Stomach (tissue), 19 donors: ENCODE data around the gene TPBG. TPM values are rescaled to one million over a fixed set of nuclear protein-coding genes. Genes with fewer than 3 reads are reported as not detected.

Experiments
- DNase-seq, 2 donors: peaks; one replicate each; pipeline versions ENCODE4 v3.0.0 to v3.0.0-alpha.2; 2013 to 2019
- H3K27ac ChIP-seq, 5 donors: fragments of 200-600 bp in 4 of 5; sonication (generic) in 4 of 5; one replicate each; pipeline ENCODE4 v1.5.1; 2013 to 2019; ENCODE audit warnings: mild to moderate bottlenecking in 1 of 5, moderate library complexity in 1 of 5
- H3K27me3 ChIP-seq, 3 donors: fragments of 200-600 bp; sonication (generic); one replicate each; pipeline ENCODE4 v1.5.1; 2017 to 2019; ENCODE audit warnings: mixed run types in 1 of 3
- H3K36me3 ChIP-seq, 4 donors: fragments of 200-600 bp; sonication (generic); 1 replicate in 3 of 4; 2 replicates in 1 of 4; pipeline ENCODE4 v1.5.1; 2016 to 2019
- H3K4me1 ChIP-seq, 4 donors: fragments of 200-600 bp; sonication (generic); one replicate each; pipeline ENCODE4 v1.5.1; 2016 to 2019
- H3K4me3 ChIP-seq, 4 donors: fragments of 200-600 bp; sonication (generic) in 3 of 4; one replicate each; pipeline ENCODE4 v1.5.1; 2016 to 2019; ENCODE audit warnings: mild to moderate bottlenecking in 1 of 4
- H3K9me3 ChIP-seq, 4 donors: fragments of 200-600 bp; sonication (generic); one replicate each; pipeline ENCODE4 v1.5.1; 2016 to 2019
- CTCF ChIP-seq, 7 experiments: fragments of 450-650 bp in 4 of 7; fragments of 200-600 bp in 3 of 7; sonication (generic) in 3 of 7; IDR thresholded peaks; one replicate each; pipeline ENCODE4 v1.5.1; 2016 to 2019; ENCODE audit warnings: antibody characterized with exemption in 7 of 7, control low read depth in 2 of 7, mild to moderate bottlenecking in 1 of 7
- EP300 ChIP-seq: sonication (generic); formaldehyde crosslinking; IDR thresholded peaks from one replicate; pipeline ENCODE4 v1.6.1; 2017; ENCODE audit warnings: antibody characterized with exemption
- POLR2A ChIP-seq, 4 donors: fragments of 450-650 bp; IDR thresholded peaks; one replicate each; pipeline ENCODE4 v1.6.1; 2016; ENCODE audit warnings: antibody characterized with exemption in 4 of 4, control low read depth in 2 of 4, mild to moderate bottlenecking in 1 of 4, moderate library complexity in 1 of 4
- POLR2AphosphoS5 ChIP-seq, 3 donors: sonication (generic); formaldehyde crosslinking; IDR thresholded peaks; one replicate each; pipeline ENCODE4 v1.6.1; 2016; ENCODE audit warnings: antibody characterized with exemption in 3 of 3
- WGBS, 5 donors: extraction: QIAGEN DNeasy Blood & Tissue Kit in 3 of 5; methylation state at CpG; one replicate each; pipeline versions ENCODE4 v1.1.5 to v1.1.7; 2013 to 2018; 5-methylcytosine and 5-hydroxymethylcytosine counted together
- intact Hi-C: fragments of 100-400 bp; cut with DNase I; formaldehyde crosslinking; loops from one replicate; pipeline ENCODE4 v1.15.1; 2023; ENCODE audit warnings: low total_unique reads
- long read RNA-seq, 10 donors: transcript quantifications; one replicate each; lab custom pipeline, GENCODE V29; 2026
- polyA plus RNA-seq, 3 donors: library from polyadenylated mRNA; stranded (reverse); fragments of 200-250 nt; gene quantifications; one replicate each; pipeline ENCODE4 v1.2.3, GENCODE V29; 2013
- total RNA-seq, 5 donors: library from RNA; depleted of rRNA; stranded (reverse); fragments of >200 nt; gene quantifications; one replicate each; pipeline versions ENCODE4 v1.1.0 to v1.2.3, GENCODE V29; 2014 to 2016
- donor health status: healthy with polysubstance abuse.
- donor health status: Bipolar disorder and iron deficiency.
- donor health status: healthy.

Gene TPBG
- 10 to 100 TPM in 1 of 5 donors, 1 to 10 TPM in 4; 5.3 to 17.7 (median 9.7) TPM for total RNA-seq
- 10 to 100 TPM in 1 of 3 donors, 1 to 10 TPM in 2; 1.4 to 21.2 (median 3.5) TPM for polyA plus RNA-seq
- long read RNA-seq, donor 1, full-length matches to known transcripts: 3 of 3 reads
- long read RNA-seq, donor 1, partial matches to known transcripts: 0 of 3 reads
- long read RNA-seq, donor 1, other reads (novel, unspliced or antisense): 0 of 3 reads
- long read RNA-seq, donor 2, full-length matches to known transcripts: 6 of 6 reads
- long read RNA-seq, donor 2, partial matches to known transcripts: 0 of 6 reads
- long read RNA-seq, donor 2, other reads (novel, unspliced or antisense): 0 of 6 reads
- long read RNA-seq, donor 3, full-length matches to known transcripts: 2 of 2 reads
- long read RNA-seq, donor 3, partial matches to known transcripts: 0 of 2 reads
- long read RNA-seq, donor 3, other reads (novel, unspliced or antisense): 0 of 2 reads
- long read RNA-seq, donor 4: 0 reads
- long read RNA-seq, donor 5, full-length matches to known transcripts: 10 of 10 reads
- long read RNA-seq, donor 5, partial matches to known transcripts: 0 of 10 reads
- long read RNA-seq, donor 5, other reads (novel, unspliced or antisense): 0 of 10 reads
- long read RNA-seq, donor 6, full-length matches to known transcripts: 10 of 10 reads
- long read RNA-seq, donor 6, partial matches to known transcripts: 0 of 10 reads
- long read RNA-seq, donor 6, other reads (novel, unspliced or antisense): 0 of 10 reads
- long read RNA-seq, donor 7, full-length matches to known transcripts: 7 of 7 reads
- long read RNA-seq, donor 7, partial matches to known transcripts: 0 of 7 reads
- long read RNA-seq, donor 7, other reads (novel, unspliced or antisense): 0 of 7 reads
- long read RNA-seq, donor 8, full-length matches to known transcripts: 2 of 2 reads
- long read RNA-seq, donor 8, partial matches to known transcripts: 0 of 2 reads
- long read RNA-seq, donor 8, other reads (novel, unspliced or antisense): 0 of 2 reads
- long read RNA-seq, donor 9, full-length matches to known transcripts: 4 of 4 reads
- long read RNA-seq, donor 9, partial matches to known transcripts: 0 of 4 reads
- long read RNA-seq, donor 9, other reads (novel, unspliced or antisense): 0 of 4 reads
- long read RNA-seq, donor 10, full-length matches to known transcripts: 1 of 1 reads
- long read RNA-seq, donor 10, partial matches to known transcripts: 0 of 1 reads
- long read RNA-seq, donor 10, other reads (novel, unspliced or antisense): 0 of 1 reads

- TF ChIP-seq POLR2AphosphoS5 (IDR thresholded peaks at IDR 0.05) (peak in 2 of 3 donors; percentile 28 to 58), CTCF (IDR thresholded peaks at IDR 0.05) (peak in 1 of 7 experiments; percentile 11), EP300 (no peak), POLR2A (IDR thresholded peaks at IDR 0.05) (no peak)
- no peaks in the 10 kb centered on the region for H3K36me3 ChIP-seq
- peak within 1 kb of the TSS; percentile 63 to 83 (median 82) for H3K27ac ChIP-seq
- no peaks in the 10 kb centered on the region for H3K9me3 ChIP-seq
- peaks cover 0 to 59% (median 10%) of the 10 kb centered on the region in 3 donors for H3K27me3 ChIP-seq
- peak; percentile 58 to 81 for DNase-seq
- intact Hi-C loops: no loop called here
- 0 to 3% (median 1%) methylated on average over 31 to 41 of the region's 41 CpGs for WGBS, 5 donors
- peak within 1 kb of the TSS; percentile 57 to 86 (median 66) for H3K4me3 ChIP-seq
- H3K4me1 ChIP-seq: peaks cover 9 to 32% (median 26%) of the 10 kb centered on the region in 4 donors
Observed at GRCh38 chr6:82363428-82364086, at the start of gene TPBG. TSS of gene TPBG (plus strand) at chr6:82363817. CDS start at chr6:82364962, 1,145 bp downstream.

GRCh38 chr6:82322386-82322785 is 41.2 kb upstream of the TPBG start:
- Histone ChIP-seq H3K36me3 (no peaks in the 10 kb centered on the region), H3K27me3 (no peaks in the 10 kb centered on the region), H3K9me3 (no peaks in the 10 kb centered on the region), H3K4me3 (no peak overlapping the region), H3K27ac (no peak overlapping the region), H3K4me1 (no peaks in the 10 kb centered on the region)
- intact Hi-C loops: no loop called here
- 85 to 94% (median 88%) methylated on average over 1 of the region's 1 CpG for WGBS, 5 donors
- no peak for TF ChIP-seq CTCF (IDR thresholded peaks at IDR 0.05)
- TF ChIP-seq EP300: no peak
- no peak for TF ChIP-seq POLR2A (IDR thresholded peaks at IDR 0.05)
- no peak for TF ChIP-seq POLR2AphosphoS5 (IDR thresholded peaks at IDR 0.05)
- DNase-seq: no peak

- 58 to 66% (median 60%) methylated on average over 4 of the region's 4 CpGs for WGBS, 5 donors
- Histone ChIP-seq H3K4me1 (no peaks in the 10 kb centered on the region), H3K27ac (no peak overlapping the region), H3K27me3 (no peaks in the 10 kb centered on the region), H3K36me3 (no peaks in the 10 kb centered on the region), H3K9me3 (no peaks in the 10 kb centered on the region), H3K4me3 (no peak overlapping the region)
- no peak for DNase-seq
- TF ChIP-seq POLR2AphosphoS5 (IDR thresholded peaks at IDR 0.05) (no peak), CTCF (IDR thresholded peaks at IDR 0.05) (no peak), EP300 (no peak)
- intact Hi-C loops: no loop called here
Observed at GRCh38 chr6:82329766-82330165, 33.9 kb upstream of the TPBG start.
